ENCODE measurements around the gene WDR48.
"Not testable (repeated sequence)": the region's sequence is repeated elsewhere in the genome, so short reads cannot be mapped to it uniquely, and the experiment has no call there.

Gene WDR48

GRCh38 chr3:39028546-39028945 is 23.3 kb upstream of the WDR48 start:
- DNase-seq (ENCODE audit: low read depth), result no peak
- H3K4me3 ChIP-seq (ENCODE audit: low read length), result no peak overlapping the region
- TF ChIP-seq CTCF (conservative IDR thresholded peaks at IDR 0.05; ENCODE audit: low read depth, low read length), result no peak

GRCh38 chr3:39029556-39029955 is 22.3 kb upstream of the WDR48 start:
- no peak for TF ChIP-seq CTCF (conservative IDR thresholded peaks at IDR 0.05; ENCODE audit: low read depth, low read length)
- H3K4me3 ChIP-seq (ENCODE audit: low read length), result no peak overlapping the region
- DNase-seq (ENCODE audit: low read depth), result no peak

GRCh38 chr3:39038165-39038564 is 13.7 kb upstream of the WDR48 start:
- no peak for TF ChIP-seq CTCF (conservative IDR thresholded peaks at IDR 0.05; ENCODE audit: low read depth, low read length)
- no peak for DNase-seq (ENCODE audit: low read depth)
- H3K4me3 ChIP-seq (ENCODE audit: low read length), result no peak overlapping the region

- no peak for DNase-seq (ENCODE audit: low read depth)
- no peak overlapping the region for H3K4me3 ChIP-seq (ENCODE audit: low read length)
- no peak for TF ChIP-seq CTCF (conservative IDR thresholded peaks at IDR 0.05; ENCODE audit: low read depth, low read length)
These were observed 1.8 kb upstream of the WDR48 start for GRCh38 chr3:39050029-39050428.

- no peak for TF ChIP-seq CTCF (conservative IDR thresholded peaks at IDR 0.05; ENCODE audit: low read depth, low read length)
- H3K4me3 ChIP-seq (ENCODE audit: low read length), result peak overlapping the region; percentile 79
- DNase-seq (ENCODE audit: low read depth), result no peak
These were observed 767 bp downstream of the WDR48 start for GRCh38 chr3:39052583-39052982.

- no peak overlapping the region for H3K4me3 ChIP-seq (ENCODE audit: low read length)
- DNase-seq (ENCODE audit: low read depth), result no peak
- no peak for TF ChIP-seq CTCF (conservative IDR thresholded peaks at IDR 0.05; ENCODE audit: low read depth, low read length)
These were observed 1.9 kb downstream of the WDR48 start for GRCh38 chr3:39053696-39054095.

- H3K4me3 ChIP-seq (ENCODE audit: low read length), result no peak overlapping the region
- no peak for TF ChIP-seq CTCF (conservative IDR thresholded peaks at IDR 0.05; ENCODE audit: low read depth, low read length)
- no peak for DNase-seq (ENCODE audit: low read depth)
These were observed 4.3 kb downstream of the WDR48 start for GRCh38 chr3:39056151-39056550.

GRCh38 chr3:39061228-39061627 is 9.4 kb downstream of the WDR48 start:
- H3K4me3 ChIP-seq (ENCODE audit: low read length); DNase-seq (ENCODE audit: low read depth): not testable (repeated sequence)
